ENCODE measurements around the gene GABPB1.
A peak's percentile ranks its signal among the peaks of the same experiment; 100 is the strongest.

The GABPB1 gene

DNA sequence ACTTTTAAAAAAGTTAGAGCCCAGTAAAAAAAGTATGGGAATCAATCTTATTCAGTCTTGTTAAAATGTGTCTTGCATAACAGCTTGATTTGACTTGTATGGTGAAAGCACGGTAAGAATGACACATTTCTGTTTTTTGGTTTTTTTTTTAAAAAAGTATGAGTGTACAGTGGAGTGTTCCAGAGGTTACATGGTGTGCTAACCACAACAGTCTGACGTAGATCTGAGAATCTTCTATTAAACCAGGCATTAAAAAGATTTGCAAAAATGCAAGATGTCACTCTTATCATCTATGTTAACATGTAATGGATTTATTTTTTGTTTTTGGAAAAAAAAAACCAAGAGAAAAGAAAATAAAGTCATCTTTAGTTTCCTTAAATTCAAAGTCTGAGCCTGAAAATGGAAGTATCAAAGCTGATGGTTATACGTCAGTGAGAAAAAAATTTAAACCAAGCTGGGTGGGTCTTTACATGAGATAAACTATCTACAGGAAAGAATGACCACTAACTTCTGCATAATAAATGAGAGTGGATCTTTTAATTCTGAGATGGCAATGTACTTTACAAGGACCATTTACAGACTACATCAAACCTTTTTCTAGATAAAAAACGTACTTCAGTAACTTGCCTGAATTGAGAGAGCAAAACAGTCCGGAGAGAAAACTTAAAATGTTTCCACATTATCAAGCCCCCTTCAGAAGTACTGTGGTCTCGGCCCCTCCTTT is 1.6 kb downstream of the GABPB1 start:
- H3K4me3 ChIP-seq (IDR thresholded peaks at IDR 0.05; ENCODE audit: insufficient read depth, low read depth, low read length) = no peak overlapping the region
- peaks cover 44% of the 10 kb centered on the region for H3K4me1 ChIP-seq (ENCODE audit: low read depth, poor library complexity, severe bottlenecking)
- 0 out of 2 replicates have a peak, but pooled peaks cover 5% of the 10 kb centered on the region for H4K20me1 ChIP-seq (ENCODE audit: insufficient read depth)
- H3K4me2 ChIP-seq = peak overlapping the region; percentile 88
- peak overlapping the region; percentile 100 for H3K9ac ChIP-seq
- H3K27me3 ChIP-seq (ENCODE audit: insufficient read depth, low read depth) = no peaks in the 10 kb centered on the region
- peaks cover 89% of the 10 kb centered on the region for H3K79me2 ChIP-seq (ENCODE audit: insufficient read depth, low read depth)
- TF ChIP-seq, protein P1, sequence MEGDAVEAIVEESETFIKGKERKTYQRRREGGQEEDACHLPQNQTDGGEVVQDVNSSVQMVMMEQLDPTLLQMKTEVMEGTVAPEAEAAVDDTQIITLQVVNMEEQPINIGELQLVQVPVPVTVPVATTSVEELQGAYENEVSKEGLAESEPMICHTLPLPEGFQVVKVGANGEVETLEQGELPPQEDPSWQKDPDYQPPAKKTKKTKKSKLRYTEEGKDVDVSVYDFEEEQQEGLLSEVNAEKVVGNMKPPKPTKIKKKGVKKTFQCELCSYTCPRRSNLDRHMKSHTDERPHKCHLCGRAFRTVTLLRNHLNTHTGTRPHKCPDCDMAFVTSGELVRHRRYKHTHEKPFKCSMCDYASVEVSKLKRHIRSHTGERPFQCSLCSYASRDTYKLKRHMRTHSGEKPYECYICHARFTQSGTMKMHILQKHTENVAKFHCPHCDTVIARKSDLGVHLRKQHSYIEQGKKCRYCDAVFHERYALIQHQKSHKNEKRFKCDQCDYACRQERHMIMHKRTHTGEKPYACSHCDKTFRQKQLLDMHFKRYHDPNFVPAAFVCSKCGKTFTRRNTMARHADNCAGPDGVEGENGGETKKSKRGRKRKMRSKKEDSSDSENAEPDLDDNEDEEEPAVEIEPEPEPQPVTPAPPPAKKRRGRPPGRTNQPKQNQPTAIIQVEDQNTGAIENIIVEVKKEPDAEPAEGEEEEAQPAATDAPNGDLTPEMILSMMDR (conservative IDR thresholded peaks at IDR 0.05; ENCODE audit: low read depth, low read length) = no peak
- peak overlapping the region; percentile 97 for H3K27ac ChIP-seq
- no peak overlapping the region for H2AFZ ChIP-seq (ENCODE audit: low read depth)
- H3K36me3 ChIP-seq (ENCODE audit: insufficient read depth) = no peaks in the 10 kb centered on the region

DNA sequence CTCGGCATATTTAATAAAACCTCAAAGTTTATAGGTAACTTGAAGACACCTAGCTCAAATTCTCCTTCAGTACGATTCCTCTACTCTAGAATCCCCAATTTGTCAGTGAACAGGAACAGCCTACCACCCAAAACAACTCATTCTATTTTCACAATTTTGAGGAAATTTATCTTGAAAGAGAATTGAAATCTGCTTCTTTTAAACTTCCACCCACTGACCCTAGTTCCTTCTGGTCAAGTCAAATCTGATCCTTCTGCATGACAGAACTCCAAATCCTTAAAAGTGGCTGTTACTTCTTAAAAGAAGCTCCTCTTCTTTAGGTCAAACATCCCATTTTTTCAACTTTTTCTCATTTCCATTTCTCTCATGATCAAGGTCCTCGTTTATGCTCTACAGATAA is 4.4 kb downstream of the GABPB1 start:
- H2AFZ ChIP-seq (ENCODE audit: low read depth) = no peak overlapping the region
- H3K27me3 ChIP-seq (ENCODE audit: insufficient read depth, low read depth) = no peaks in the 10 kb centered on the region
- peak overlapping the region; percentile 21 for H3K4me2 ChIP-seq
- H3K79me2 ChIP-seq (ENCODE audit: insufficient read depth, low read depth) = peaks cover 77% of the 10 kb centered on the region
- H3K27ac ChIP-seq = no peak overlapping the region
- TF ChIP-seq, protein P1 (conservative IDR thresholded peaks at IDR 0.05; ENCODE audit: low read depth, low read length) = no peak
- peaks cover 35% of the 10 kb centered on the region for H3K4me1 ChIP-seq (ENCODE audit: low read depth, poor library complexity, severe bottlenecking)
- H3K9ac ChIP-seq = no peak overlapping the region
- H4K20me1 ChIP-seq (ENCODE audit: insufficient read depth) = 0 out of 2 replicates have a peak, but pooled peaks cover 5% of the 10 kb centered on the region
- H3K4me3 ChIP-seq (IDR thresholded peaks at IDR 0.05; ENCODE audit: insufficient read depth, low read depth, low read length) = no peak overlapping the region
- no peaks in the 10 kb centered on the region for H3K36me3 ChIP-seq (ENCODE audit: insufficient read depth)

DNA sequence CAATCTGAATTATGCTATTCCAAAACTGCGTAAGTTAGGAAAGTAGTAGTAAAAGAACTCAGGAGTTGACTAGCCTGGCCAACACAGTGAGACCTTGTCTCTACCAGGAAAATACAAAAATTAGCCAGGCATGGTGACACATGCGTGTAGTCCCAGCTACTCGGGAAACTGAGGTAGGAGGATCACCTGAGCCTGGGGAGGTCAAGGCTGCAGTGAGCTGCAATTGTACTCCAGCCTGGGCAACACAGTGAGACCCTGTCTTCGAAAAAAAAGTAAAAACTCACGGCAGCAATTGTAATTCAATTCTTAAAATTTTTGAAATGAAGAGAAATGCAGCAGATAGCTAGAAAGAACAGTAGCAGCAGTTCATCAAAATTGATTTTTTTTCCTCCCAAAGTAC is 9.7 kb downstream of the GABPB1 start:
- Histone ChIP-seq H3K4me3 (IDR thresholded peaks at IDR 0.05; ENCODE audit: insufficient read depth, low read depth, low read length) (no peak overlapping the region), H3K27ac (no peak overlapping the region), H3K9ac (no peak overlapping the region), H3K36me3 (ENCODE audit: insufficient read depth) (no peaks in the 10 kb centered on the region), H3K79me2 (ENCODE audit: insufficient read depth, low read depth) (peaks cover 32% of the 10 kb centered on the region), H3K4me2 (no peak overlapping the region), H2AFZ (ENCODE audit: low read depth) (no peak overlapping the region), H4K20me1 (ENCODE audit: insufficient read depth) (0 out of 2 replicates have a peak, but pooled peaks cover under 1% of the 10 kb centered on the region), H3K4me1 (ENCODE audit: low read depth, poor library complexity, severe bottlenecking) (peaks cover 10% of the 10 kb centered on the region), H3K27me3 (ENCODE audit: insufficient read depth, low read depth) (no peaks in the 10 kb centered on the region)
- TF ChIP-seq, protein P1 (conservative IDR thresholded peaks at IDR 0.05; ENCODE audit: low read depth, low read length) = no peak

DNA sequence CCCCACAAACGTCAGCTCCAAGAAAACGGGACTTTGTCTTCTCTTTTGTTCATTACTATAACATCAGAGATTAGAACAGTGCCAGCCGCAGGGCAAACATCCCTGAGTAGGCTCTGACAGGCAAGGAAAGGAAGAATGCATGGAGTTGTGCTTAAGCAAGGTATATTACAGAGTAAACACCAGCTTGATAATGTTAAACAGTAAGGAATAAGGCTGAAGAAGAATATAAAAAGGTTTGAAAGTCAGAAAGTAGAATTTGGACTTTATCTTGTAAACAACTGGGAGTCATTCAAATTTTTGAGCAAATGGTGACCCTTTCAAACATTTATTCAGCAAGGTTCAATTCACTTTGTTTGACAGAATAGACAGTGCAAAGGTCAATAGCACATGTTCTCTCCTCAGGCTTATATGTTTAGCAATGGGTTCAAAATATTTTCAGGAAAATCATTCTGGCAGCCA is 11.0 kb downstream of the GABPB1 start:
- H3K27me3 ChIP-seq (ENCODE audit: insufficient read depth, low read depth) = no peaks in the 10 kb centered on the region
- no peaks in the 10 kb centered on the region for H3K4me1 ChIP-seq (ENCODE audit: low read depth, poor library complexity, severe bottlenecking)
- H3K27ac ChIP-seq = no peak overlapping the region
- no peaks in the 10 kb centered on the region for H3K36me3 ChIP-seq (ENCODE audit: insufficient read depth)
- no peak overlapping the region for H2AFZ ChIP-seq (ENCODE audit: low read depth)
- peaks cover 19% of the 10 kb centered on the region for H3K79me2 ChIP-seq (ENCODE audit: insufficient read depth, low read depth)
- no peak overlapping the region for H3K9ac ChIP-seq
- no peaks in the 10 kb centered on the region for H4K20me1 ChIP-seq (ENCODE audit: insufficient read depth)
- TF ChIP-seq, protein P1 (conservative IDR thresholded peaks at IDR 0.05; ENCODE audit: low read depth, low read length) = no peak
- H3K4me2 ChIP-seq = no peak overlapping the region
- no peak overlapping the region for H3K4me3 ChIP-seq (IDR thresholded peaks at IDR 0.05; ENCODE audit: insufficient read depth, low read depth, low read length)

All from KMS-11 (cell line).